Hepatocyte (in vitro differentiated cells): ENCODE measurements around the gene SRBD1.

Source experiments
- EZH2 ChIP-seq: fragments of 200-600 bp; sonication (generic); IDR thresholded peaks from 2 replicates; pipeline ENCODE4 v1.6.1; 2016; ENCODE audit warnings: antibody characterized with exemption, mild to moderate bottlenecking, borderline replicate concordance
- TF ChIP-seq, protein P1 (sequence below): fragments of 200-600 bp; sonication (generic); IDR thresholded peaks from 2 replicates; pipeline ENCODE4 v1.5.1; 2016; ENCODE audit warnings: antibody characterized with exemption, mild to moderate bottlenecking; ENCODE audit not compliant: poor library complexity

DNA sequence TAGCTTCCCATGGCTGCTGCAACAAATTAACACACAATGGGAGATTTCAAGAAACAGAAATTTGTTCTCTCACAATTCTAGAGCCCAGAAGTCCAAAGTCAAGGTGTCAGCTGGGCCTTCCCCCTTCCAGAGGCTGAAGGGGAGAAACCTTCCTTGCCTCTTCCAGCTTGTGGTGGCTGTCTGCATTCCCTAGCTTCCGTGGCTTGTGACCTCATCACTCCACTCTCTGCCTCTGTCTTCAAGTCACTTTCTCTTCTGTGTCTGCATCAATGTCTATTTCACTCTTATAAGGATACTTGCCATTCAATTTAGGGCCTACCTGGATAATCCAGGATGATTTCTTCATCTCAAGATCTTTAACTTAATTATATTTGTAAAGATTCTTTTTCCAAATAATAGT is 16.8 kb upstream of the SRBD1 start:
- TF ChIP-seq, protein P1, sequence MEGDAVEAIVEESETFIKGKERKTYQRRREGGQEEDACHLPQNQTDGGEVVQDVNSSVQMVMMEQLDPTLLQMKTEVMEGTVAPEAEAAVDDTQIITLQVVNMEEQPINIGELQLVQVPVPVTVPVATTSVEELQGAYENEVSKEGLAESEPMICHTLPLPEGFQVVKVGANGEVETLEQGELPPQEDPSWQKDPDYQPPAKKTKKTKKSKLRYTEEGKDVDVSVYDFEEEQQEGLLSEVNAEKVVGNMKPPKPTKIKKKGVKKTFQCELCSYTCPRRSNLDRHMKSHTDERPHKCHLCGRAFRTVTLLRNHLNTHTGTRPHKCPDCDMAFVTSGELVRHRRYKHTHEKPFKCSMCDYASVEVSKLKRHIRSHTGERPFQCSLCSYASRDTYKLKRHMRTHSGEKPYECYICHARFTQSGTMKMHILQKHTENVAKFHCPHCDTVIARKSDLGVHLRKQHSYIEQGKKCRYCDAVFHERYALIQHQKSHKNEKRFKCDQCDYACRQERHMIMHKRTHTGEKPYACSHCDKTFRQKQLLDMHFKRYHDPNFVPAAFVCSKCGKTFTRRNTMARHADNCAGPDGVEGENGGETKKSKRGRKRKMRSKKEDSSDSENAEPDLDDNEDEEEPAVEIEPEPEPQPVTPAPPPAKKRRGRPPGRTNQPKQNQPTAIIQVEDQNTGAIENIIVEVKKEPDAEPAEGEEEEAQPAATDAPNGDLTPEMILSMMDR = no peak
- no peak for TF ChIP-seq EZH2
